GM12874 (cell line): ENCODE measurements around the gene HTR4.

Experiments
- TF ChIP-seq, protein P1 (sequence below): IDR thresholded peaks from 2 replicates; pipeline ENCODE4 v1.5.1; 2011; ENCODE audit warnings: low read depth, mild to moderate bottlenecking, control low read depth, low read length, moderate library complexity; ENCODE audit not compliant: insufficient read depth

Gene HTR4

DNA sequence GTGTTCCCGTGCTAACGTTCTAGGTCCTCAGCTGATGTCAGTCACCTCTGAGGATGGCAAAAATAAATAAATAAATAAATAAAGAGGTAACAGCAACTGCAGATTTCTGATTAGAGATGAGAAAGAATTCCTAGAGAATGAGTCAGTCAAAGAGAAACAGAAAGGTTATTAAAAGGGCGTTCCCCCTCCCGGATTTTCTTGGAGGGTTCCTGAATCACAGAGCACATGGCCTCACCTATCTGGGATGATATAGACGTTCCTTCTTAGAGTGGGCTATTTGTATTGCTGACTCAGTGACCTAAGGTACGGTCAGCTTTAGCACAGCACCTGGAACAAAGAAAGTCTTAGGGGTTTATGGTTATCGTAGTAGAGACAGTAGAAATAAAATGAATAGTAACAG is 30.6 kb downstream of the HTR4 start:
- TF ChIP-seq, protein P1, sequence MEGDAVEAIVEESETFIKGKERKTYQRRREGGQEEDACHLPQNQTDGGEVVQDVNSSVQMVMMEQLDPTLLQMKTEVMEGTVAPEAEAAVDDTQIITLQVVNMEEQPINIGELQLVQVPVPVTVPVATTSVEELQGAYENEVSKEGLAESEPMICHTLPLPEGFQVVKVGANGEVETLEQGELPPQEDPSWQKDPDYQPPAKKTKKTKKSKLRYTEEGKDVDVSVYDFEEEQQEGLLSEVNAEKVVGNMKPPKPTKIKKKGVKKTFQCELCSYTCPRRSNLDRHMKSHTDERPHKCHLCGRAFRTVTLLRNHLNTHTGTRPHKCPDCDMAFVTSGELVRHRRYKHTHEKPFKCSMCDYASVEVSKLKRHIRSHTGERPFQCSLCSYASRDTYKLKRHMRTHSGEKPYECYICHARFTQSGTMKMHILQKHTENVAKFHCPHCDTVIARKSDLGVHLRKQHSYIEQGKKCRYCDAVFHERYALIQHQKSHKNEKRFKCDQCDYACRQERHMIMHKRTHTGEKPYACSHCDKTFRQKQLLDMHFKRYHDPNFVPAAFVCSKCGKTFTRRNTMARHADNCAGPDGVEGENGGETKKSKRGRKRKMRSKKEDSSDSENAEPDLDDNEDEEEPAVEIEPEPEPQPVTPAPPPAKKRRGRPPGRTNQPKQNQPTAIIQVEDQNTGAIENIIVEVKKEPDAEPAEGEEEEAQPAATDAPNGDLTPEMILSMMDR, result no peak

GRCh38 chr5:148623101-148623500 is 31.2 kb downstream of the HTR4 start:
- TF ChIP-seq, protein P1, result no peak

DNA sequence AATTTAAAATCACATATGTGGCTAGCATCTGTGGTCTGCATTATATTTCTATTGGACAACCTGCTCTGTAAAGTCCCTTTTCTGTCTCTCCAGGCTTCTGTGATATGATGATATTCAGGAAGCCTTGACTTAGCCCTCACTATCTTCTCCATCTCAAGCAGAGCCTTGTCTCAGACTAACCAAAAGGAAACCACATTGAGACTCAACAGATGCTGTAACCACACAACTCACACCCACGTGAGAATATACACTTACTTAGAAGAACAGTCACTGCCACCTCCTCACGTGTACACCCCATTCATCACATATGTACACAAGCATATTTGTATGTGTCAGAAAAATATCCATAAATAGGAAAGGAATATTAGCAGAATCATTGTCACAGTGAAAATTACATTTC is 33.6 kb downstream of the HTR4 start:
- TF ChIP-seq, protein P1, result no peak

DNA sequence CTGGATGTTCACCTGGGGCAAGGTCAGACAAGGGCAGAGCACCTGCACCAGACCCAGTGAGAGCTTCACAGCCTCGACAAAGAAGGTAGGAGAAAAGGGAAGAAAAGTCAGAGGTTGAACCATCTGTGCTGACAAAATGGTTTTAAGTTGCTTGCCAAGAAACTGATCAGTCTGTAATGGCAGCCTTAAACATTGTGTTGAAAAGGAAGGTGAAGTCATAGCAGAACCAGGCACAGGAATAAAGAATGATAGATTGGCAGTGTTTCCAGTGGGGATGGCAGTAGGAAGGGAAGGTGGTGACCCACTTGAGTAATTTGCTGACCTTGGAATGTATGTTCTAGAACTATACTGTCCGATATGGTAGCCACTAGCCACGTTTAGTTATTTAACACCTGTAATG is 34.2 kb downstream of the HTR4 start:
- TF ChIP-seq, protein P1, result no peak

DNA sequence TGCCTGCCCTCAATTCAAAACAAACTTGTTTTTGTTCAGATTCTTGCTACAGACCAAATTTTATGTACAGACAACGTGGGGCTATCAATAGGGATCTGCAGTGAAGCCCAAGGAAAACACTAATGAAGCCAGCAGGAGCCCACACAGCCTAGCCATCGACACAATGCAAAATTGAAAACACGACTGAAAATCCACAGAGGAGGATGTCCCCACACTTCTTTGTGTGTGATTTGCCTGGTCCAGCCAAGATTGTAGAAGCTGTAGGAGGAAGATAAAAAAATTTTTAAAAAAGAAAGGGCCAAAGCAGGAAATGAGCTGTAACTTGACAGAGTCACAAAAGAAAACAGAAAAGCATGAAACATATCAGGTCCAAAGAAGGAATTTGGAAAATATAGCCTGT is 34.8 kb downstream of the HTR4 start:
- TF ChIP-seq, protein P1, result no peak

DNA sequence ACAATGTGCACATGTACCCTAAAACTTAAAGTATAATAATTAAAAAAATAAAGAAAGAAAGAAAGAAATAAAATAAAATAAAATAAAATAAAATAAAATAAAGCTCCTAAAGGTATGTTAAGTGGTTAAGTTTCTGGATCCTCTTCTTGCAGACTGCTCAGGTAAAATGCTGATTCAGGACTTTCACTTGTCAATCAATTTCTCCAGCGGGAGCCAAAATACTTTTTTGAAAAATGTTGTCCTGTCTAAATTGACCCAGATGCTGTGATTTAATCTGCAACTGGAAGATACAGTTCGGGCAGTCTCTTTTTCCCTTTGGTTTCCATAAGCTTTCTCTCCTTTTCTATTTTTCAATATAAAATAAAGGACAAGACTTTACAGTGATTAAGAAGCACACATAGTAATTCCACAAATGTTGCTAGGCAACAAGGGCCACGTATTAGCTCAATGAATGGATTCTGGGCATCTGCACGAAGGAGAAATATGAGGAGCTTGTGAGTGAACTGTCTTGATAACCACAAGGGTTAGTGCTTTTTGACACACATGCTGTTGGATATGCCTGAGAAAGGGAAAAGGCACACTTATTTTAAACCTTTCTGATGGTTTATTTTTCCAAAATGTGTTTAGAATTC is 38.6 kb downstream of the HTR4 start:
- TF ChIP-seq, protein P1, result no peak

- TF ChIP-seq, protein P1, result no peak
Observed at GRCh38 chr5:148607406-148607805, 46.9 kb downstream of the HTR4 start.

DNA sequence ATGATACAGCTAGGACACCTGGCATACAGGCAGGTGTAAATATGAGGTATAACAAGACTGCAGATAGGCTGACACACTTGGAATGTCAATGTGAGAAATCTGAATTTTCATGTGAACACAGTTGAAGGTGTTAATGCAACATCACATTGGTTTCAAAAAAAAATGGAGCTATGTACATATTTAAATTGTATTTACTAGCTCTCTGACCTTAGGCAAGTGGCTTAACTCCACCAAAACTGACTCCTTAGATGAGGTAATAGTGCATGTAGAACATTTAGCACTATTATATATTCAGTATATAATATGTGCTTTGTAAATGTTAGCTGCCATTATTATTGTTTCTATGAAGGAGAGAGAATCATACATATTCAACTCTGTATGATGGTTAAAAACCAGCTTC is 48.0 kb downstream of the HTR4 start:
- TF ChIP-seq, protein P1, result no peak
